SU-DHL-6 (cell line): ENCODE results near the gene CCNG1.

Experiments
- H2AFZ ChIP-seq: fragments of 200-600 bp; sonication (generic); 2 replicates; pipeline ENCODE4 v1.6.1; 2014; ENCODE audit warnings: low read depth, mild to moderate bottlenecking, moderate library complexity, mixed read lengths, antibody characterized with exemption, low read length; ENCODE audit not compliant: severe bottlenecking
- H3F3A ChIP-seq: fragments of 200-600 bp; shearing (Covaris generic); 2 replicates; pipeline ENCODE4 v1.6.0; 2016; ENCODE audit warnings: antibody characterized with exemption, mild to moderate bottlenecking; ENCODE audit not compliant: insufficient read depth
- H3K27ac ChIP-seq: fragments of 200-600 bp; sonication (generic); 2 replicates; pipeline ENCODE4 v1.5.1; 2016; ENCODE audit warnings: low read depth, mild to moderate bottlenecking, low read length, moderate library complexity, mixed read lengths
- H3K27me3 ChIP-seq: fragments of 200-600 bp; sonication (generic), shearing (Covaris generic); 2 replicates; pipeline ENCODE4 v1.6.0; 2014; ENCODE audit warnings: mild to moderate bottlenecking, low read length
- H3K36me3 ChIP-seq: fragments of 200-600 bp; sonication (generic); 2 replicates; pipeline ENCODE4 v1.6.1; 2014; ENCODE audit warnings: mild to moderate bottlenecking, low read length, mixed read lengths
- H3K4me2 ChIP-seq: fragments of 300-600, 200-600 bp; shearing (Covaris generic), sonication (generic); 2 replicates; pipeline ENCODE4 v1.6.0; 2014; ENCODE audit warnings: low read length, low read depth, mild to moderate bottlenecking; ENCODE audit not compliant: poor library complexity, severe bottlenecking
- H3K4me3 ChIP-seq: fragments of 200-600 bp; sonication (generic); 2 replicates; pipeline ENCODE4 v1.5.1; 2014; ENCODE audit warnings: antibody characterized with exemption, low read length, mild to moderate bottlenecking, mixed read lengths; ENCODE audit not compliant: insufficient read depth, poor library complexity, severe bottlenecking
- H3K79me2 ChIP-seq: fragments of 200-600 bp; sonication (generic); 2 replicates; pipeline ENCODE4 v1.6.1; 2014; ENCODE audit warnings: mild to moderate bottlenecking, low read length, moderate library complexity; ENCODE audit not compliant: insufficient read depth
- H3K9ac ChIP-seq: fragments of 200-600 bp; sonication (generic); 2 replicates; pipeline ENCODE4 v1.7.0; 2014; ENCODE audit warnings: mild to moderate bottlenecking, low read length
- H3K9me2 ChIP-seq: fragments of 200-600 bp; sonication (generic); replicated peaks from 2 replicates; pipeline ENCODE4 v1.6.1; 2014; ENCODE audit warnings: low read length; ENCODE audit not compliant: insufficient read depth
- H3K9me3 ChIP-seq: fragments of 200-600 bp; sonication (generic); 2 replicates; pipeline ENCODE4 v1.6.1; 2014; ENCODE audit warnings: low read length, mixed read lengths; ENCODE audit not compliant: insufficient read depth
- H4K20me1 ChIP-seq: fragments of 200-600 bp; sonication (generic); 2 replicates; pipeline ENCODE4 v1.6.1; 2014; ENCODE audit warnings: low read depth, mild to moderate bottlenecking, antibody characterized with exemption, low read length, moderate library complexity, mixed read lengths
- CTCF ChIP-seq: fragments of 200-600 bp; sonication (generic); IDR thresholded peaks from one replicate; pipeline ENCODE4 v1.5.1; 2017; ENCODE audit warnings: antibody characterized with exemption, mild to moderate bottlenecking, low read length, moderate library complexity; ENCODE audit not compliant: insufficient read depth, poor library complexity, severe bottlenecking
- EZH2phosphoT487 ChIP-seq: fragments of 200-600 bp; sonication (generic), shearing (Covaris generic); conservative IDR thresholded peaks from 2 replicates; pipeline ENCODE4 v1.6.1; 2018; ENCODE audit warnings: mild to moderate bottlenecking, antibody characterized with exemption, low read length, moderate library complexity, mixed read lengths

Gene CCNG1

GRCh38 chr5:163436515-163436914, 880 bp upstream of the CCNG1 start:
- no peaks in the 10 kb centered on the region for H3K9me2 ChIP-seq
- peak overlapping the region; percentile 57 for H3K4me3 ChIP-seq
- H3K27ac ChIP-seq: 0 out of 2 replicates have a peak overlapping the region, but pooled peaks have one; percentile 9
- H3K4me2 ChIP-seq: peak overlapping the region; percentile 92
- H4K20me1 ChIP-seq: no peaks in the 10 kb centered on the region; the same call in 1 of the 2 replicates
- H2AFZ ChIP-seq: peak overlapping the region; percentile 74
- peaks cover 18% of the 10 kb centered on the region for H3K36me3 ChIP-seq
- H3F3A ChIP-seq: peaks cover 8% of the 10 kb centered on the region; the same call in 1 of the 2 replicates
- H3K9ac ChIP-seq: peak overlapping the region; percentile 93
- H3K79me2 ChIP-seq: peaks cover 30% of the 10 kb centered on the region
- H3K9me3 ChIP-seq: no peaks in the 10 kb centered on the region
- no peak for TF ChIP-seq EZH2phosphoT487
- no peak for TF ChIP-seq CTCF
- H3K27me3 ChIP-seq: no peaks in the 10 kb centered on the region

GRCh38 chr5:163437011-163437308, 435 bp upstream of the CCNG1 start:
- Histone ChIP-seq H3K27ac (0 out of 2 replicates have a peak overlapping the region, but pooled peaks have one; percentile 9), H3K9me3 (no peaks in the 10 kb centered on the region), H3K4me3 (peak overlapping the region; percentile 57), H3K36me3 (peaks cover 22% of the 10 kb centered on the region), H2AFZ (peak overlapping the region; percentile 74), H3K79me2 (peaks cover 30% of the 10 kb centered on the region), H3K9me2 (no peaks in the 10 kb centered on the region), H3K9ac (peak overlapping the region; percentile 93), H4K20me1 (no peaks in the 10 kb centered on the region; the same call in 1 of the 2 replicates), H3K4me2 (peak overlapping the region; percentile 92), H3F3A (peaks cover 8% of the 10 kb centered on the region; the same call in 1 of the 2 replicates), H3K27me3 (no peaks in the 10 kb centered on the region)
- TF ChIP-seq CTCF (no peak), EZH2phosphoT487 (no peak)

- Histone ChIP-seq H3K9me3 (no peaks in the 10 kb centered on the region), H3K4me2 (peak overlapping the region; percentile 70), H3K9me2 (no peaks in the 10 kb centered on the region), H3K9ac (no peak overlapping the region), H4K20me1 (peaks cover 4% of the 10 kb centered on the region; the same call in 1 of the 2 replicates), H2AFZ (no peak overlapping the region), H3K27ac (no peak overlapping the region), H3K36me3 (peaks cover 39% of the 10 kb centered on the region), H3F3A (peaks cover 12% of the 10 kb centered on the region; the same call in 1 of the 2 replicates), H3K4me3 (no peak overlapping the region), H3K79me2 (peaks cover 30% of the 10 kb centered on the region), H3K27me3 (no peaks in the 10 kb centered on the region)
- TF ChIP-seq EZH2phosphoT487: no peak
- no peak for TF ChIP-seq CTCF
These were observed 1.7 kb downstream of the CCNG1 start for GRCh38 chr5:163439092-163439425.

GRCh38 chr5:163440954-163441353, 3.6 kb downstream of the CCNG1 start:
- Histone ChIP-seq H3K4me3 (no peak overlapping the region), H3K9ac (no peak overlapping the region), H3K79me2 (peaks cover 30% of the 10 kb centered on the region), H4K20me1 (peaks cover 4% of the 10 kb centered on the region; the same call in 1 of the 2 replicates), H3K27me3 (no peaks in the 10 kb centered on the region), H3K9me3 (no peaks in the 10 kb centered on the region), H2AFZ (no peak overlapping the region), H3K9me2 (no peaks in the 10 kb centered on the region), H3F3A (peaks cover 18% of the 10 kb centered on the region; the same call in 1 of the 2 replicates), H3K36me3 (peaks cover 58% of the 10 kb centered on the region), H3K4me2 (no peak overlapping the region), H3K27ac (no peak overlapping the region)
- TF ChIP-seq CTCF (no peak), EZH2phosphoT487 (no peak)
